T-helper 2 cell treated with Interferon-gamma antibody and Interleukin-4, amounts not matched to agents 100 ng/mL and 5 ng/mL, for 36 hours (primary cell): ENCODE measurements around the gene UBXN6. TPM values are rescaled to one million over a fixed set of nuclear protein-coding genes. Genes with fewer than 3 reads are reported as not detected.

Source experiments
- intact Hi-C: fragments of 100-400 bp; cut with micrococcal nuclease; formaldehyde crosslinking; loops from one replicate; pipeline ENCODE4 v1.15.1; 2023
- total RNA-seq: library from RNA; stranded (reverse); gene quantifications from 2 replicates; pipeline ENCODE4 v1.2.3, GENCODE V29; 2022

UBXN6 gene
- total RNA-seq, 1 donor from 2014 or later = 41.4 TPM

DNA sequence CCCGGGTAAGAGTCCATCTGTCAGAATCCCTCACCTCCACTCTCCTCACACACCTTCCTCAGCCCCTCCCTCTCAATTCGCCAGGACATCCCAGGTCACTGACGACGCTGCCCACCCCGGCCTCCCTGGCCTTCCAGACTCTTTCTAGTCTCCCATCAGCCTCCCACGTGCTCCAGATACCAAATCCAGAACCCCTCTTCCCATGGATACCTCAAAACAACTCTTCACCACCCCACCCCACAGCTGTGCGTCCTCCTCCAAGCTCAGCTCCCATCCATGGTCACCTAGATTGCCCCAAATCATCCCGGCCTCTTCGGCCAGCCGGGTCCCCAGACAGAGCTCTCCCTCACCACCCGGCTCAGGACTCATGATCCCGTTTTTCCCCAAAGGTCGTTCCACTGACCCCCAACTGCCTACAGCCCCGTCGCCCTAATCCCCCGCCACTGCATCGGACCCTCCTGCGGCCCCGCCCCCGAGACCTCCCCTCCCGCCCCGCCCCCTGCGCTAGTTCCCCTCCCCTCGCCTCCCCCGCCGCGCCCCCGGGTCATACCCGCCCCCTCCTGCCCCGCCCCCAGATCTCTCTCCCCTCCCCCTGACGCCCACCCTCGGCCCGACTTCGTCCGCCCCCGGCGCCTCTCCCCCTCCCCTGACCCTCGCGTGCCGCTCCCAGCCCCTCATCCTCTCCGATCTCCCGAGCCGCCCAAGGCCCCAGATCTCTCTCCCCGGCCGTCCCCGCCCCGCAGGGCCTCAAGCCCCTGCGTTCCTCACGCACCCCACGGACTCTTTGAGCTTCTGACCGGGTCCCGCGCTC is 546 bp downstream of the UBXN6 start:
- intact Hi-C loops = loop anchor here (1.0 to 5.0 kb wide), 3 partner anchors 14 to 470 kb away; partner anchors contain the start of genes CHAF1A and EEF2

DNA sequence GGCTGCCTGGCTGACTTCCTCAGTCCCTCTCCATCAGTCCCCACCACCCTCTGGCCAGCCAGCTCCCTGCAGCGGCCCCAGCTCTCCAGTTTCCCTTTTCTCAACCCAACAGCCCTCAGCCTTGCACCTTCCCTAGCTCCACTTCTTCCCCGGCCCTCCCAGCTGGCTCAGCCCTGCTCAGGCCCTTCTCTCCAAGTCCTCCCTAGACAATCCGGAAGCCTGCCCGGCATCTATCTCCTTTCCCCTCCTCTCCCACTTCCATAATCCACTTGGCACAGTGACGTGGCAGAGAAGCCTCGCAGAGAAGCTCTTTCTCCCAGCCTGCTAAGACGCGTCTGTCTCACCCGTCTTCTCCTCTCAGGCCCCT is 1.1 kb downstream of the UBXN6 start:
- intact Hi-C loops = loop anchor here (5.0 kb wide), 1 partner anchor 469 kb away; the partner anchor contains the start of gene EEF2

DNA sequence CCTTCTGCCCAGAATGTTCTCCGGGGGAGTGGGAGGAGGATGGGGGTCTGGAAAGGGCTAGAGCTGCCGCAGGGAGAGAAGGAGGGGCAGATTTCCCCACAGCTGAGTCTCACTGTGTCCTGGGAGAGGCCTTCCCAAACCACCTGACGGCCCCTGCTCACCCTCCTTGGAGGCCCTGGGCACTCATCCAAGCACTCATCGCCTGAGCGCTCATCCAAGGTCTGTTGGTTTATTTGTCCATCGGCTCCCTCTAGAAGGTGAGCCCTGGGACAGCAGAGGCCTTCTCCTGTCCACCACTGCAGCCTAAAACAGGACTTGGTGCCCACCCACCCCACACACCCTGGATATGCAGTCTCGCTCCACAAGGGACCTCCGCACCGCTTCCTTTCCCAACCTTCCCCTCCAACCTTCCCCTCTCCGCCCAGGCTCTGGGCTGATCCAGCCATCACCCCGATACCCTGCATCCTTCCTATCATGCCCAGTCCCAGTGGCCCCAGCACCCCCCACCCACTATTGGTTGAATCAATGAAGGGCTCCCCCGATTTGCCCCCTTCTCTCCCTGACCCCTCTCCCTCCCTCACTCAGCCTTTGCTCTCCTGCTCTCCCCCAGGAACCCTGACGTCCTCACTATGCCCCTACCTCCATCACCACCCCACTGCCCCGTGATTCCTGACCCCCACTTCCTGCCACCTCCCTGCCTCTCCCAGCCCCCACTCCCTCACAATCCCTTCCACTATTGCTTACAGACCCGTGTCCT is 1.7 kb downstream of the UBXN6 start:
- intact Hi-C loops = loop anchor here (5.0 kb wide), 1 partner anchor 469 kb away; the partner anchor contains the start of gene EEF2

DNA sequence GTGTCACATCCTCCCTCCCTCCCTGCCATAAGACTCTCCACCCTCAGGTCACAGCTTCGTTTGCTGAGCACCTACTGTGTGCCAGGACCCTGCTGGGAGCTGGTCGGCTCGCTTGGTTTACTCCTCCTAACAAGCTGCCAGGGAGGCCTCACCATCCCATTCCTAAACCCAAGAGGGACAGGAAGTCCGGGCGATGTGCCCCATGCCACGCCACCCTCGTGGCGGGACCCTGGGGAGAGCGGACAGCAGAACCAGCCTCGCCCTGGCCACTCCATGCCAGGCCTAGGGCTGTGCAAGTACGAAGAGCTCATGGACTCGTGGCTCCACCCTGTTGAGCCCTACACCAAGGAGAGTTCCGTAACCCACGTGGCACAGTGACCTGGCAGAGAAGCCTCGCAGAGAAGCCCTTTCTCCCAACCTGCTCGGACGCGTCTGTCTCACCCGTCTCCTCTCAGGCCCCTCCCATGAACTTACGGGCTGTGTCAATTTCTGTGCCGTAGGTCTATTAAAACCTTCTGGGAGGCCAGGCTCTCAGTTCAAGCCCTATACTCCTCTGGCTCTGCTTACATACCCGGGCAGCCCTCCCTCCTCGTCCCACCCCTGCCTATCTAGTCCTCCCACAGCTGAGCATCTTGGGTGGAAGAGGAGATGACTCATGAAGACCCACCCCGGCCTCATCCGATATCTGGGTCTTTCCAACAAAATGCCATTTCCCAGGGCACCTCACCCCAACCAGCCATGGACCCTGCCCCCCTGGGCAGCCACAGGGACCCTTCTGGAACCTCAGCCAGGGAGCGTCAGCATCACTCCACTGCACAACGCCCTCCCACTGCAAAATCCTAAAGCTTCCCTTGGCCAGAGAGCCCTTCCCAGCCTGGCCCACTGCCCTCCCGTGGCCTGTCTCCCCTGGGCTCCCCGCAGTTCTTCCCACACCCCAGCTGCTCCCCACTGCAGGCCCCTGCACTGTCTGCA is 2.6 kb downstream of the UBXN6 start:
- intact Hi-C loops = loop anchor here (5.0 kb wide), 1 partner anchor 468 kb away; the partner anchor contains the start of gene EEF2

DNA sequence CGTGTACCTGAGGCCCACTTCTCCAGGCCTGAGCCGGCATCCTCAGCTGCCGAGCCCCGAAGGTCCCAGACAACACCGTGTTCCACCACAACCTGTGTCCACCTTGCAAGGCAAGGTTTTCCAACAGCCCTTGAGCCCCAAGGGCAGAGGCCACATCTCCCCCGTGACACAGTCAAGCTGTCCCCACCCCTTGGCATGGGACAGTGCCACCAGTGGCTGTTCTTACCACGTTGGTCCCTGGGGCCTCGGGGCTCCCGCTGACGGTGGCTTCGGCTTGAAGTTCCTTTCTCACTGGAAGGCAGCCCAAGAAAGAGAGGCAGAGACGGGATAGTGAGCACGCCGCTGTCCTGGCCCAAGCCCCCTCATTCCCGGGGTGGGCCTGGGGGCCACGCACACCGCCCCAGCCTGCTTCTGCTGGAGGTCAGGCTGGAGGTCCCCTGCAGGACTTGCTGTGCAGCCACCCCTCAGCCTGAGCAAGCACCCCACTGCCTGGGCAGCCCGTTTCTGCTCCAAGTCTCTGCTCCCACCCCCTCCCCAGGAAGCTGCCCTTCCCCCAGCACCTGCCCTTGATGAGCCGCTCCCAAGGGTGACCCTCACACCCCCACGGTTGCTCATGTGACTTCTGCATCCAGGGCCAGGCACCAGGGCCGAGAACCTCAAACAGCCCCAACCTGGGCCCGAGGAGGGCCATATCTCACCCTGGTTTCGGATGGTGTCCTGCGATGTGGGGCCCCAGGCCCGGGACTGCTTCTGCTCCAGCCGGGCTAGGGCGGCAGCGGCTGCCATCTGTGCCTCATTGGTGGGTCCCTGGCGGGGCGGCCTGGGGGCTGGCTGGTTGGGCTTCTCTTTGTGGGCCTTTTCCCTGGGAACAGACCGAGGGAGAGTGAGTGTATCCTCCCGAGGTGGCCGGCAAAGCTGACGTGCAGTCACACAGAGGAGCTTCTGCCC is 4.1 kb downstream of the UBXN6 start:
- intact Hi-C loops = no loop called here

DNA sequence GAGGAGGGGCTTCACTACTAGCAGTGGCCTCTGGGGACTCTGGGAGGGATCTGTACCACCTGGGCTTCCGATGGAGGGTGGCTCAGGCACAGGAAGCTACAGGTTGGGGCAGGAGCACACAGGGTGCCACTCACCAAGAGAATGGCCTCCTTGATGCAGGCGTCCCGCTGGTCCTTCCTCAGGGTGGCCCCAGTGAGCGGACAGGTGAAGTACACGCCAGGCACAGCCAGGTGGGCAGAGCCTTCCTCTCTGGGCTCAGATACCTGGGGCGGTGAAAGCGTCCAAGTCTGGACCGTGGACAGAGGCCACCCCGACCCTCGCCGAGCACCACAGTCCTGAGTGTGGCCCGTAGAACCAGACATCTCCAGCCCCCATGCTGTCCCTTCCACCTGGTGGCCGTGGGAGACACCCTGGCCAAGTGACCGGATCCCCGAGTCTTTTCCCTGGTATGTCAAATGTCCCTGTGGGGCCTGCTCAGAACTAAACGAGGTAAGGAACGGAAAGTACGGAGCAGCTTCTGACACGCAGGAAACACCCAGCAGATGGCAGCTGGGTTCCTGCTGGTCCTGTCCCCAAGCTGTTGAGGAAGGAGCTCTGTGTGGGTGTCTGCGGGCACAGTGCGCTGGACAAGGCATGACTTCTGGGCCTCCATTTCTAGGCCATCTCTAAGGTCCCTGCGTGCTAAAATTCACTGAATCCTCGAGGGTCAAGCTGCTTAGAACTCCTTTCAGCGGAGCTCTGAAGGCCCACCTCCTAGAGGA is 5.2 kb downstream of the UBXN6 start:
- intact Hi-C loops = no loop called here

DNA sequence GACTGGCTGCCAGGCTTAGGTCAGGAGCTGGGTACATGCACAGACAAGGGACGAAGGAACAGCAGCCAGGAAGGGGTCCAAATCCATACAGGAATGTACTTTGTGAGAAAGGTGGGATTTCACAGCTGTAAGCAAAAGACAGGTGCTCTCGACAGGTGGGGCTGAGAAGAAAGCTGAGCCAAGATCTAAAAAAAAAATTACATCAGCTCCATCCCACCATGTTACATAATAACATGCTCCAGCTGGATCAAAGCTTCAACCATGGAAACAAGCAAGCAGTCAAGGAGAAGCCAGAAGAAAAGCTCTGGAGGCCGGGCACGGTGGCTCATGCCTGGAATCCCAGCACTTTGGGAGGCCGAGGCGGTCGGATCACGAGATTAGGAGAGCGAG is 8.0 kb downstream of the UBXN6 start:
- intact Hi-C loops = no loop called here

DNA sequence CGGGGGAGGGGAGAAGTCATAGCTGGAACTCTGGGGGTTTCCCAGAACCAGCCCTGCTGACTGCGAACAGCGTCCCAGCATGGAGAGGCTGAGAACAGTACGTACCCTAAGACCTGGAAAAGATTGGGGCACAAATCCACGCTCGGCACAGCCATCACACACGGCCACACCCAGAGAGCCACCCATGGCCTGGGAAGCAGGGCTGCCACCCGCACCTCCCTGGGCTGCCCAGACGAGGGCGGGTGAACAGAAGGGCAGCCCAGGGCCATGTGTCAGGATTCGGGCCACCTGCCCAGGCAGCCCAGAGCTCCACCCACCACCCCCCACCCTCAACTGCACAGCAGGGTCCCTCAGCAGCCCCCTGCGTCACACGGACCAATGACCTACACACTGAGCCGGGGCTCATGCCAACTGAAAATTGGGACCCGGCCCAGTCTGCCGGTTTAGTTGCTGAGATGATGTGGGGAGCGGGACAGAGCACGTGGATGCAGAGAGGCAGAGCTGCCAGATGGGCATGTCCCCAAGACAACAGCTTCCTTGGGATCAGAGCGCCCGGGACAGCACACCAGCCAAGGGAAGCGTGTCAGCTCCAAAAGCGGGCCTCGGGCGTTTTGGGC is 8.5 kb downstream of the UBXN6 start:
- intact Hi-C loops = no loop called here

DNA sequence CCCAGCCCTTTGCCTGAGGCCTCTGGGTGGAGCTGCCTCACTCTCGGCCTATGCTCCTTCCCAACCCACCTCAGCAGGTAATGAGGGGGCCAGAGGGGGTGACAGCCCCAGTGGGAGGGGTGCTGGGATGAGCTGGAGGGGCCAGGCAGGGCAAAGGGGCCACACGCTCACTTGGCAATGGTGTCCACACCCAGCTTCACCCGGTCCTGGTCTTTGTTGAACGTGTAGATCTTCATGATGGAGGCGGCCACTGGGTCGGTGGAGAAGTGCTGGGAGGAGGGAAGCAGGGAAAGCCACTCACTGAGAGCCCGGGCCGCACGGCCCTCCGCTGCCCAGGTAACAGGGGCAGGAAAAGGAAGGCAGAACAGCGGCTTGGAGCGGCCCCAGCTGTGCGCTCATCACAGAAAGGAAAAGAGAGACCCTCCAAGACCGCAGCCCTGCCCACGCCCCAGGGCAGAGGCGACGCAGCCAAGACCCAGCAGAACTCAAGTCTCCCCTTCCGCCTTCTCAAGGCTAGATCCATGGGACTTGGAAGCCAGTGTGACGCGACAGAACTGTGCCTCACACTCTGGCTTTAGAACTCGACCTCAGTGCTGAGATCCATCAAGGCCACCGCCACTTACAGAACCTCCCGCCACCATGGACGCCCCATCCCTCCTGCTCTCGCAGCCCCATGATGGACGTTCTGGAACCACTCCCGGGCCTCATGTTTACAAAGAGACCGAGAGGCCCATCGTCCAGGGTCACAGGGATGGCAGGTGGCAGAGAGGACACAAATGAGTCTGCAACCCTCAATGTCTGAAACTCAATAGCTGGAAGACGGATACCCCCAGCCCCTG is 9.2 kb downstream of the UBXN6 start:
- intact Hi-C loops = no loop called here

DNA sequence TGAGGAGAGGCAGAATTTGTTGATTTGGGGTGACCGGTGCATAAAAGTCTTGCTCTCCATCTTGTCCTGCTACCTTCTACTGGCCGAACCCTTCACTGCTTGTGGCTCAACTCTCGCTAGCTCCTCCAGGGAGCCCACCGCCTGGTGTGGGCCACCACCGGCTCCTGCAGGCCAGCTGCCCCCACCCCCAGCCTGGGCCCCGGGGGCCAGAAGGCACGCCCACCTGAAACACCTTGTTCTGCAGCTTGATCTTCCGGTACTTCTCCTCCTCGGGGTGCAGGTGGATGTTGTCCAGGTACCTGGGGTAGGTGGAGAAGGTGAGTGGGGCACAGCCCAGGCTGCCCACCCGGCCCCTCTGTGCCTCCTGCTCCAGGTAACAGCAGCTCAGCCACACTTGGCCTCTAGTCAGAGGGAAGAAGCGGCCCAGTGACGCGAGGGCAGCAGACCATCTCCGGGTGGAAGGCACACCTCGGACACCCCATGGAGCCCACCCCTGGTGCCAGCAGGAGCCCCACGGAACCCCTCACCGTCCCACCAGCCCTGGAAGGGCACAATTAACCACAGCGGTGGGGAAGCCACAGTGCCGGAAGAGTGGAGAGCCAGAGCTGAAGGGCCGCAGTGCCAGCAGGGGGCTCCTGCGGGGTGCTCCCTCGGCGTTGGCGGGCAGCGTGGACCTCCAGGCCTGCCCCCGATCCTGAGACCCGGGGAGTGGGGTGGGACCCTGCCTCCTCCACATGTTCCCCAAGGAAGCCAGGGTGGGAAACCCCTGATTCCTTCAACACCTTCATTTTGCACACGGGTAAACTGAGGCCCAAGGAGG is 10.1 kb downstream of the UBXN6 start:
- intact Hi-C loops = no loop called here

DNA sequence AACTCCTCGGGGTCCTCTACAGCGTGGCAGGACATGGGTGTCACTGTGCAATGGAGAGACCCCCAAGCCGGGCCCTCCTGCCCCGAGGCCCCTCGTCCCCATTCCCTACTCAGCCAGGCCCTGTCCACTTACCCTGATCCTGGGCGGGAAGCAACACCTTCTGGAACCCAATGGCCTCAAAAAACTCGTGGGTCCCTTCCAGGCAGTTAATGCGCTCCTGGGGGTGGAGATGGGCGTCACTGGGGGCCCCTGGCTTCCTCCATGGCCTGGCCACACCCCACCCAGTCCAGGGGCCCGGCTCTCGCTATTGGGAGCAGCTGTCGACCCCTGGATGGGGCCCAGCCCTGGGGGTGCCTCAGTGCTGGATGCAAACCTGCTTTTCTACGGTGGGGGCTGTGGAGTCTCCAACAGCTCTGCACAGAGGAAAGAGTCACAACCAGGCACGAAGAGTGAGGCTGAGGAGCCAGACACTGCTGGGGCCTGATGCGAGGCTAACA is 10.8 kb downstream of the UBXN6 start:
- intact Hi-C loops = no loop called here

DNA sequence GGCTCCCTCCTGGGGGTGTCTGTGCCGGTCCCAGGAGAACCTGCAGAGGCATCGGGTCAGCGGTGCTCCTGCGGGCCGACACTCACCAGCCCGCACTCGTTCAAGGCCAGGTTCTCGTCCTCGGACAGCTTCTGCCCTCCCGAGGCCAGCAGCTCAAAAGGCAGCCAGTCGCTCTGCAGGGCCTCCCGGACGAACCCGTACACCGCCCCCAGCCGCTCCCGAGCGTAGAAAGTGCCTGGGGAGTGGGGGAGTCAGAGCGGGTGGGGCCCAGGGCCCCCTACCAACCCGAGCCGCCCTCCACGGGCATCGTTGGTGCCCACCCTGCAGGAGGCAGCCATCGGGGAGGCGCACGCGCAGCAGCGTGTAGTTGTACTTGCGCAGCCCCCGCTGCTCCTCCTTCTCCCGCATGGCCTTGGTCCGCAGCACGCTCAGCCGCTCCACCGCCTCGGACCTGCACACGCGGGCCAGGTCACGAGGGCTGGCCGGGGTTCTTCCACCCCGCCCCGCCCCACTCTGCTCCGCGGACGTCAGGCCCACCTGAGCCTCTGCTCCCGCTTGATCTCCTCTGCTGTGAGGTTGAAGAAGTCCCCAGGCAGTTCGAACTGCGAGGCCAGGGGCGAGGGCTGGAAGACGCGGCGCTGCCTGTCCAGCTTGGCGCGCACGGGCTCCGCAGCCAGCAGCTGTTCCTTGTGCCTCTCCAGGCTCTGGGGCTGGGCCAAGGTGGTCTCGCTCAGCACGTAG is 11.5 kb downstream of the UBXN6 start:
- intact Hi-C loops = no loop called here

DNA sequence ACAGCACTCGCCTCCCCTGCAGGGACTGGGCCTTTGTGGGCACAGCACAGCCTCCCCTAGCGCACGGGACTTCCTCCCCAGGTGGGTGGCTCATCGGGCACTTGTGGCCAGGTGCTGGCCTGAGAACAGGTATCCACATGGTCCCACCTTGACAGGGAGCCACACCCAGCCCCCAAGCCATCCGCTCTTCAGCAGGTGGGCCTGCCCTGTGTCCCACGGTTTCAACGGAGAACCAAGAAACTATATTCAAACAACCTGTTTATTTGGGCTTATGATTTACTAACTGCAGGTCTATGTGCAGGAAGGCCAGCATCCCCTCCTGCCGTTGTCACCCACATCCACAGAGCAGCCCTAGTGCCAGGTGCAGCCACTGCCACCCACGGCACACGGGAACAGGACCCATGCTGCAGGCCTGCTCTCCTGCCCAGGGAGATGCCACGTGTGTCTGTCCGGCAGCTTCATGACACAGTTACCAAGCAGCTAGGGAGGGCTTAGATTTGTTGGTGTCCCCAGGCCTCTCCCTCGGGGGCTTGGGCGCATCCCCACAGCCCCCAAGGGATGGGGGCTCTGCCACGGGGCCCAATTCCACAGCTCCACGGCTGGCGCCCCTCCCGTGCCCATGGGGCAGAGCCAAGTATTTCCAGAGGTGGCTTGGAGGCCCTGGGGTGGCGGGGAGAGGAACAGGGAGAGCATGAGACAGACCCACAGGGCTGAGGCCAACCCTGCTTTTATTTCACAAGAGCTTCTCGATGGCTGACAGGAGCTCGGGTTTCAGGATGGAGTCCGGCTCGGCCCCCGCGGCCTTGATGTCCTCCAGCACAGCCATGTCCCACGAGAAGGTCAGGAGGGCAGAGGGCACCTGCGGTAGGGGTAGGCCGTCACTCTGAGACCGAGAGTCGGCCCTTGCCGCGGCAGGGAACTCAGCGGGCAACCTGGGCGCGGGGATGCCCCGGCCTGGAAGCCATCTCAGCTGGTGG is 12.5 kb downstream of the UBXN6 start:
- intact Hi-C loops = no loop called here

DNA sequence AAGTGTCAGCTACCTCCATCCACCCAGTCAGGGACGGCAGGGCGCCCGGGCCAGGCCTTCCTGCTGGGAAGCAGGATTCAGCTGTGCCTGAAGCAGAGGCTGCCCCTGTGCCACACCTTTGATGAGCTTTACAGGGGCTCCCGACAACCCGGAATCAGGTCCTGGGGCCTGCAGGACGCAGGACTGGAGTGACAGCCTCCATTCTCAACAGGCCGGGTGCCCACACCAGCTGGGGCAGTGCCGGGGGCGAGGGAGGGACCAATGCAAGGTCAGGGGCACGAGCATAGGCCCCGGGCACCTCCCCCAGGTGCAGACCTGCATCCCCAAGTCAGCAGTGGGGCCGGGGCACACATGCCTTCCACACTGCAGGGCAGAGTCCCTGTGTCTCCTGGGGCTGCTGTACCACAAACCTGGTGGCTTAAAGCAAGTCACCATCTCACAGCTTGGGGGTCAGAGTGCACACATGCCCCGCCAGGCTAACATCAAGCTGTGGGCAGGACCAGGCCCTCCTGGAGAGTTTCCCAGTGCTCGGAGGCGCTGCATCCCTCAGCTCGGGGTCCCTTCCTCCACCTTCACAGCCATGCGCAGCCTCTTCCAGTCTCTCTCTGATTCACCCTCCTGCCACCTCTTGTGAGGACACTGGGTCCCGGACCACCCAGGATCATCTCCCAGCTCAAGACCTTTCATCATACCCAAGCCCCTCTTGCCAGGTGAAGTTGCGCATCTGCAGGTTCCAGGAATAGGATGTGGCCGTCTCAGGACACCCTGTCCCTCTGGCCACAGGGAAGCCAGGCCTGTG is 13.4 kb downstream of the UBXN6 start:
- intact Hi-C loops = no loop called here
